Loucy (cell line): ENCODE results near the gene CHMP4A.

ENCODE experiments used
- H2AFZ ChIP-seq: fragments of 200-600 bp; sonication (generic); 2 replicates; pipeline ENCODE4 v1.6.0; 2016; ENCODE audit warnings: antibody characterized with exemption, mild to moderate bottlenecking, low read length, moderate library complexity
- H3F3A ChIP-seq: fragments of 200-600 bp; 2 replicates; pipeline ENCODE4 v1.6.0; 2016; ENCODE audit warnings: antibody characterized with exemption, low read depth, mild to moderate bottlenecking
- H3K27me3 ChIP-seq: fragments of 200-600 bp; sonication (generic); 2 replicates; pipeline ENCODE4 v1.6.1; 2014; ENCODE audit warnings: low read length, mild to moderate bottlenecking; ENCODE audit not compliant: insufficient read depth, poor library complexity, severe bottlenecking
- H3K36me3 ChIP-seq: fragments of 200-600 bp; sonication (generic); 2 replicates; pipeline ENCODE4 v1.6.1; 2016; ENCODE audit warnings: low read length; ENCODE audit not compliant: insufficient read depth
- H3K4me1 ChIP-seq: fragments of 200-600 bp; sonication (generic); 2 replicates; pipeline ENCODE4 v1.5.1; 2014; ENCODE audit warnings: low read length, mild to moderate bottlenecking; ENCODE audit not compliant: insufficient read depth, poor library complexity, severe bottlenecking
- H3K4me2 ChIP-seq: fragments of 200-600 bp; sonication (generic); 2 replicates; pipeline ENCODE4 v1.6.0; 2014; ENCODE audit warnings: antibody characterized with exemption, low read length, low read depth, mild to moderate bottlenecking; ENCODE audit not compliant: poor library complexity, severe bottlenecking
- H3K4me3 ChIP-seq: fragments of 200-600 bp; sonication (generic); 2 replicates; pipeline ENCODE4 v1.5.1; 2014; ENCODE audit warnings: low read length, mild to moderate bottlenecking, mixed read lengths; ENCODE audit not compliant: poor library complexity, severe bottlenecking
- H3K79me2 ChIP-seq: fragments of 200-600 bp; sonication (generic); 2 replicates; pipeline ENCODE4 v1.6.1; 2014; ENCODE audit warnings: low read length; ENCODE audit not compliant: insufficient read depth
- H3K9ac ChIP-seq: fragments of 200-600 bp; sonication (generic); 2 replicates; pipeline ENCODE4 v1.6.0; 2014; ENCODE audit warnings: mild to moderate bottlenecking, low read depth, low read length, moderate library complexity; ENCODE audit not compliant: poor library complexity, severe bottlenecking
- H3K9me2 ChIP-seq: fragments of 200-600 bp; sonication (generic); replicated peaks from 2 replicates; pipeline ENCODE4 v1.6.1; 2016; ENCODE audit warnings: low read depth, low read length, mixed read lengths
- H3K9me3 ChIP-seq: fragments of 200-600 bp; sonication (generic); 2 replicates; pipeline ENCODE4 v1.6.1; 2014; ENCODE audit warnings: mild to moderate bottlenecking, antibody characterized with exemption, low read length, low read depth; ENCODE audit not compliant: insufficient read depth
- H4K20me1 ChIP-seq: fragments of 200-600 bp; sonication (generic); 2 replicates; pipeline ENCODE4 v1.6.0; 2014; ENCODE audit warnings: antibody characterized with exemption, low read length, mild to moderate bottlenecking; ENCODE audit not compliant: insufficient read depth, poor library complexity, severe bottlenecking
- EZH2phosphoT487 ChIP-seq: fragments of 200-600 bp; IDR thresholded peaks from 2 replicates; pipeline ENCODE4 v1.6.1; 2018; ENCODE audit warnings: antibody characterized with exemption, mild to moderate bottlenecking, moderate library complexity, borderline replicate concordance
- TF ChIP-seq, protein P1 (sequence below): fragments of 200-600 bp; sonication (generic); conservative IDR thresholded peaks from 2 replicates; pipeline ENCODE4 v1.5.1; 2014; ENCODE audit warnings: mild to moderate bottlenecking, antibody characterized with exemption, low read length

Gene CHMP4A

DNA sequence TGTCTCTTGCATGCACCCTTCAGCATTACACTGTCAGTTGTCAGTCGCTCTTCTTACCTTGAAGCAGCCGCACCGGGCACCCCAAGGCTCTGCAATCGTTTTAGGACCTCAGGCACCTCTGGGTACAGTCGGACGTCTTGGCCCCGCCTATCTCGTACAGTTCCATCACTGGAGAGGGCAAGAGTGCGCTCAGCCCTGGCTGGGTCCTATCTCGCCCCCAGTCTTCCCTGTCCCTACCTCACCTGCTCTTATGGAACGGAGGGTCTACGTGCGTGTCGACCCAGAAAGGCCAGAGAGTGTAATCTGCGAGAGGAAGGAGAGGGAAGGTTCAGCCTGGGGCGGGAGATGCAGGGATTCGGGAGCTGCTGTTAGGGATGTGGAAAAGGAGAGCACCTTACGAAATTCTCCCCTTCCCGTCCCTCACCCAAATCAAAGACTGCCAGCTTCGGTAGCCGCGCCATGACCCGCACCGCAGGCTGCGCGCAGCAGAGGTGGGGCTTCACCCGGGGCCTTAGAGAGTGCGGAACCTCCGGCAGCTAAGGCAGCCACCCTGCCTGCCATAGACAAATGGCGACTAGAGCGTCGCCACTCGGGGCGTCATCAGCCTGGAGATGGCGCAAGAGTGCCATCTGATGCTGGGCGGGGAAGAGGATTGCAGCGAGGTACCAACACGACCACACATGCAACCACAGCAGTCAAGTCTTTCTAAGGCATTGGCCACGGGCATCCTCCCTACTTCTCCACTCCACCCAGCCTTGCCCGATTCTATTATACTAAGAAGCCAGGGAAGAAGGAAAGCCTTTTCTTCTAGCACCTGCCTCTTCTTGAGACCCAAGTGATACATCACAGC, 2.4 kb upstream of the CHMP4A start, which contains the start of gene MDP1:
Gene MDP1, minus strand, starts transcription at position 572 of the 850 bp plus-strand sequence. Its CDS starts 111 bp downstream, at position 461.
- H3K9me2 ChIP-seq: no peaks in the 10 kb centered on the region
- no peaks in the 10 kb centered on the region for H4K20me1 ChIP-seq
- peaks cover 29% of the 10 kb centered on the region for H3K4me1 ChIP-seq
- no peaks in the 10 kb centered on the region; the same call in 1 of the 2 replicates for H3K36me3 ChIP-seq
- H3K27me3 ChIP-seq: no peaks in the 10 kb centered on the region
- peaks cover 9% of the 10 kb centered on the region; the same call in 1 of the 2 replicates for H3F3A ChIP-seq
- H3K4me3 ChIP-seq: peak within 1 kb of the TSS; percentile 99
- no peaks in the 10 kb centered on the region for H3K9me3 ChIP-seq
- peak within 1 kb of the TSS; percentile 78 for H3K4me2 ChIP-seq
- TF ChIP-seq, protein P1, sequence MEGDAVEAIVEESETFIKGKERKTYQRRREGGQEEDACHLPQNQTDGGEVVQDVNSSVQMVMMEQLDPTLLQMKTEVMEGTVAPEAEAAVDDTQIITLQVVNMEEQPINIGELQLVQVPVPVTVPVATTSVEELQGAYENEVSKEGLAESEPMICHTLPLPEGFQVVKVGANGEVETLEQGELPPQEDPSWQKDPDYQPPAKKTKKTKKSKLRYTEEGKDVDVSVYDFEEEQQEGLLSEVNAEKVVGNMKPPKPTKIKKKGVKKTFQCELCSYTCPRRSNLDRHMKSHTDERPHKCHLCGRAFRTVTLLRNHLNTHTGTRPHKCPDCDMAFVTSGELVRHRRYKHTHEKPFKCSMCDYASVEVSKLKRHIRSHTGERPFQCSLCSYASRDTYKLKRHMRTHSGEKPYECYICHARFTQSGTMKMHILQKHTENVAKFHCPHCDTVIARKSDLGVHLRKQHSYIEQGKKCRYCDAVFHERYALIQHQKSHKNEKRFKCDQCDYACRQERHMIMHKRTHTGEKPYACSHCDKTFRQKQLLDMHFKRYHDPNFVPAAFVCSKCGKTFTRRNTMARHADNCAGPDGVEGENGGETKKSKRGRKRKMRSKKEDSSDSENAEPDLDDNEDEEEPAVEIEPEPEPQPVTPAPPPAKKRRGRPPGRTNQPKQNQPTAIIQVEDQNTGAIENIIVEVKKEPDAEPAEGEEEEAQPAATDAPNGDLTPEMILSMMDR: peak; percentile 78
- no peak for TF ChIP-seq EZH2phosphoT487
- H2AFZ ChIP-seq: peak within 1 kb of the TSS; percentile 96
- H3K79me2 ChIP-seq: peaks cover 32% of the 10 kb centered on the region
- peak within 1 kb of the TSS; percentile 95 for H3K9ac ChIP-seq

DNA sequence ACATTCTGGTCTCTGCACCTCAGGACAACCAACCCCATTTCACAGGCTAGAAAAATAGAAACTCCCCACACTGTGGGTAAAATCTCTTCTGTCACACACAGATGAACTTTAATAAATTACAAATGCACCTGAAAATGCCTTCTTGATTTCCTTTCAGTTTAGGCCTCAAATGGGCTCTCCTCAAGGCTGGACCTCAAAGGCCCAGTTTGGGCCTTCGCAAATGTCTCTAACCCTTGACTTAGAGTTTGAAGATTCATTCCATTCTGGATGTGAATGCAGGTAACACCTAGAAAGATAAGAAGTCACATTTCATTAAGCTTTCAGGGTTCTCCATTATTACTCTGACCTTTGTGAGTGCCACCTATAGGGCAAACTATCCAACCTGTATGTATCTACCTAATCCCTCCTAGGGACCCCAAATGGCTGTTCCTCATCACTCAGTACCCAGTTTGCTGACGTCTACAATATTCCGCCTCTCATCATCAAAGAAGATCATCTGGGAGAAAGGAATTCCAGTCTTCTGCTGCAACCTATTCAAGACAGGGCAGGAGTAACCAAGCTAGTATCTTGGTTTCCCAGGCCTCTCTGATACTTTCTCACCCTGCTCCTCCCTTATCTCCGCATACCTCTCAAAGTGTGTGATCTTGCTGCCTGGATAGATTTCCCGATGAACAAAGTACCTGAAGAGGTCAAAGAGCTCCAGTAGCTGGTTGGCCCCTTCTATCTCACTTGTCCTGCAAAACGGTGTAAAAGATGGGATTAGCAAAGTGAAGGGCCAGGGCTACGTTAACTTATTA, 776 bp upstream of the CHMP4A start:
- Histone ChIP-seq H2AFZ (no peak overlapping the region), H3K4me3 (peak overlapping the region; percentile 99), H4K20me1 (peaks cover 5% of the 10 kb centered on the region), H3K9me3 (no peaks in the 10 kb centered on the region), H3F3A (peaks cover 9% of the 10 kb centered on the region; the same call in 1 of the 2 replicates), H3K9ac (peak overlapping the region; percentile 88), H3K4me1 (peaks cover 29% of the 10 kb centered on the region), H3K79me2 (peaks cover 44% of the 10 kb centered on the region), H3K4me2 (peak overlapping the region; percentile 78), H3K9me2 (no peaks in the 10 kb centered on the region), H3K36me3 (peaks cover 13% of the 10 kb centered on the region; the same call in 1 of the 2 replicates), H3K27me3 (no peaks in the 10 kb centered on the region)
- TF ChIP-seq, protein P1: peak; percentile 39; the same call in 1 of the 2 replicates
- TF ChIP-seq EZH2phosphoT487: no peak

DNA sequence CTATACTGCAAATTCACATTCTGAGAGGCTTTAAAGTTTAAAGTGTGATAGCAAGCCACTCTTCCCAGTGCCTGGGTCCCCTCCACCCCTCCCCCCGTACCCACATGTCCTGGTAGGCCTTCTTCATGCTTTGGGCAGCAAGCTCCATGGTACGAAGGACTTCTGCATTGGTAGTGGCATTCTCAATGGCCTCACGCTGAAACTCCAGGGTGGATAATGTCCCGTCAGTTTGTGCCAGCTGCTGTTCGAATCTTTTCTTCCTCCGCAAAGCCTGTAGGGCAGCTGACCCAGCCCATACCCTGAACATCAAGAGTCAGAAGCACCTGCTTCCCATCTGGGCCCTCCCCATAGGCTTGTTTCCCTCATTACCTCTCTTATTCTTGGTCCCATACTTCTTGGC, 2.0 kb downstream of the CHMP4A start:
- H3K9me2 ChIP-seq: no peaks in the 10 kb centered on the region
- TF ChIP-seq, protein P1: no peak
- no peak for TF ChIP-seq EZH2phosphoT487
- peaks cover 5% of the 10 kb centered on the region for H4K20me1 ChIP-seq
- peak overlapping the region; percentile 78 for H3K4me2 ChIP-seq
- peaks cover 28% of the 10 kb centered on the region for H3K4me1 ChIP-seq
- peak overlapping the region; percentile 99 for H3K4me3 ChIP-seq
- H3K36me3 ChIP-seq: peaks cover 19% of the 10 kb centered on the region; the same call in 1 of the 2 replicates
- no peaks in the 10 kb centered on the region for H3K27me3 ChIP-seq
- peak overlapping the region; percentile 34 for H3K9ac ChIP-seq
- H3K79me2 ChIP-seq: peaks cover 44% of the 10 kb centered on the region
- H3F3A ChIP-seq: peaks cover 9% of the 10 kb centered on the region; the same call in 1 of the 2 replicates
- H3K9me3 ChIP-seq: no peaks in the 10 kb centered on the region
- H2AFZ ChIP-seq: no peak overlapping the region
